Anterior cingulate cortex (tissue), 58 donors: ENCODE results near the gene HPS1.
A peak's percentile ranks its signal among the peaks of the same experiment; 100 is the strongest.

Experiments
- DNase-seq, 58 donors: peaks; one replicate each; lab custom pipeline; 2025; lab: John Stamatoyannopoulos, UW

Gene HPS1

DNA sequence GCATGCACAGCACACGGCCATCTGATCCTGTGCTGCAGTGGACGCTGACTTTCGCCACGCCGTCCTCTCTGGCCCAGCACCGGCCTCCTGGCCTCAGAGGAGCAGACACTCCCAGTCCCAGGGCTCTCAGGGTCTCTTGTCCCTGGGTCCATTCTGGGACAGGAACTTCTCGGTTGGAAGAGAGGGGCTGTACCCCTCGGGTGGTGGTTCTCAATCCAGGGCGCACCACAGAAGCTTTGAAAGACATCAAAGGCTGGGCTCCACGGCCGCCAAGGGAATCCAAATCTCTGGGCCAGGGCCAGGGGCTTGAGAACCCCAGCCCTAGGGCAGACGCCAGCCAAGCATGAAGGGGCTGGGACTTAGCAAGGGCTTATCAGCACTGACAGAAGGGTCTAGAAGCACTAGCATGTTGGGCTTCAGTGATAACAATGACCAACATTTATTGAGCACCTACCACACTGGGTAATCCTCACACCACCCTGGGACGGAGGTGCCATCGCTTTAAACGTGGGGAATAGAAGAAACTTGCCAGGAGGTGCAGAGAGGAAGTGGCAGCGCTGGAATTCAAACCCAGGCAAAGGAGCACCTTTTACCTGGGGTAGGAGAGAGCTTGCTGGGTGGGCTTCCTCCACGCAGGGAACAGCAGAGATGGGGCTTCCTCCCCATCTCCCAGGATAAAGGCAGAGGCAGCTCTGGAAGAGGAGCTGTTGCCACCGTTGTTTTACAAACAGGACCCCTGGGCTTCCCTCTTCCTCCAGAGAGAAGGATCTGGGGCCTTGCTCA lies 29.9 kb downstream of the HPS1 start:
- DNase-seq = no peak

- DNase-seq = no peak
Measured at GRCh38 chr10:98415731-98416119, 31.0 kb downstream of the HPS1 start.

DNA sequence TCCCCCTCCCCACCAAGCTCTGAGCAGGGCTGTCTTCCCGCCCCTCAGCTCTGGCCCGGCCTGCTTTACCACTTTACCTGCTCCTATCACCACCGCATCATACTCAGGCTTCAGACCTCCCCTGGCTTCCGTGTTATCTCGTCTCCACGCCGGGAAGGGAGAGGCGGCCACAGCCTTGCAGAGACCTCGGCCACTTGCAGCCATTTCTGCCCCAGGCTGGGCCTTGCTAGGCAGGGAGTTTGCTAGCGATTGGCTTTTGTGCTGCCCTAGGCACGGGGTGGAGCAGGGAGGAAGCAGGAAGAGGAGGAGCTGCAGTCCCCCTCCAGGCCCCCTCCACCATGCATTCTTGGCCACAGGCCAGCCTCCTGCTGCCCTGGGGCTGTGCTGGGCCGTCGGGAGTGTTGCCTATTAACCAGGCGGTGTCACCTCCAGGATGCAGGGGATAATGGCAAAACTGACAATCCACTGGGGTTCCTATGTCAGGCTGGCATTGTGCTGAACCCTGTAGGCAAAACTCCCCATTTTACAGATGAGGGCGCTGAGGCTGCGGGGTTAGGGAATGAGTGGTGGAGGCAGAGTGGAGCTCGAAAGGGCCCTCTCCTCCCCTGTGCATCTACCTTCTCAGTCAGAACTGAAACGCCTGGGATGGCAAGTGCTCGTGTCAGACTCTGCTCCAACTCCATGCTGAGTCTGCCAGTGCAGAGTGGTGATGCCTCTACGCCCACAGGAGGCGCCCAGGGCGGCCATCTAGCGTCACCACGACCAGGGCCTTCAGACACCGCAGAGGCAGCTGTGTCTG lies 31.6 kb downstream of the HPS1 start, which contains the start of gene PYROXD2:
Gene PYROXD2 (minus strand): TSS at position 251 of the 799 bp plus-strand sequence. CDS start 47 bp downstream, at position 204.
- peak in 54 of 58 donors; percentile 9 to 83 (median 61) for DNase-seq

GRCh38 chr10:98414578-98414931 lies 32.2 kb downstream of the HPS1 start:
- DNase-seq = no peak

DNA sequence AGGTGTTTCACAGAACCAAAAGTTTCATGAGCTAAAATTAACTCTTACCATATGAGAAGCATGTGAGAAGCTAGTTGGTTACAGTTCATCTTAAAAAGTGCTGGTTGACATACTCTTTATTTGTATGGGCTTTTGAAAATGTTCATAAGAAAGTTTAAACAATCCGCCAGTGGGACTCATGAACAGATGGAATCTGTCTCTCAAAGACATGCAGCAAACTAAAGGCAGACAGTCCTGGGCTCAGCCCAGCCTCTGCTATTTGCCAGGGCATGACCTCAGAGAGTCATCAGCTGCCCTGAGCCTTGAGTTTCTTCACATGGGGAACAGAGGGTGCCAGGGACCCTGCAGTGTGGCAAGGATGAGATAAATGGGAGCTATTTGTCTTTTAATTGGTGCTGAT lies 35.0 kb downstream of the HPS1 start:
- no peak for DNase-seq

DNA sequence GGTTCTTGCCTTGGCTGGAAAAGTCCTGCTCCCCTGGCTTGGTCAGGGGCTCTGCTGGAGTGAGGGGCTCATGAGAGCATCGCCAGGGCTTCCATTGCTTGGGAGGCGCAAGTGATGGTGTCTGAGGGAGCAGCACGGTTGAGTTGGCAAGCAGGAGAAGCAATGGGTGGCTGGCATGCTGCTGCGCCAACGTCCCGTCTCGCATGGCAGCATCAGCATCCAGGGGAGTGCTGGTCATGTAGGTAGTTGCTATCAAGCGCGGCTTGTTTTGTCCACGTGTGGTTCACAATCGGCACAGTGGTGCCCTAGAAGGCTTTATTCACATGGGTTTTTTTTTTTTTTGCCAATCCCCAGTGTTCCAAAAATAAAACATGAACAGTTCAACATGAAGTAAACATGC lies 35.6 kb downstream of the HPS1 start:
- DNase-seq = no peak

DNA sequence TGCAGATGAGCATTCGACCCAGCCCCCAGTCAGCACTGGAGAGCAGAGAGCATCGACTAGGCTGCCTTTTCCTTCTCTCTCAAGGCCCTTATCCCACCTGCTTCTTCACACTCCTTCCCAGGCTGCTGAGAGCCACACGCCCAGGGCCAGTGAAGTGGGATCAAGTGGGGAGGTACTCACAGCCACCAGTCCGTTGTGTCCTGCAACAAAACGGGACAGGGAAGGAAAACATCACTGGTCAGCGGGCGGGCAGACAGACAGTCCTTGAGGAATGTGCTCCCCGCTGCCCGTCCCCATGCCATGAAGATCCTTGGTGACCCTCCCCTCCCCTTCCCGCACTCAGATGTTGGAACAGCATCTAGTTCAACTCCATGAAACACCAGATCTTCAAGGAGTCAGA lies 36.0 kb downstream of the HPS1 start:
- no peak for DNase-seq

GRCh38 chr10:98410135-98410743 lies 36.5 kb downstream of the HPS1 start:
- no peak for DNase-seq

DNA sequence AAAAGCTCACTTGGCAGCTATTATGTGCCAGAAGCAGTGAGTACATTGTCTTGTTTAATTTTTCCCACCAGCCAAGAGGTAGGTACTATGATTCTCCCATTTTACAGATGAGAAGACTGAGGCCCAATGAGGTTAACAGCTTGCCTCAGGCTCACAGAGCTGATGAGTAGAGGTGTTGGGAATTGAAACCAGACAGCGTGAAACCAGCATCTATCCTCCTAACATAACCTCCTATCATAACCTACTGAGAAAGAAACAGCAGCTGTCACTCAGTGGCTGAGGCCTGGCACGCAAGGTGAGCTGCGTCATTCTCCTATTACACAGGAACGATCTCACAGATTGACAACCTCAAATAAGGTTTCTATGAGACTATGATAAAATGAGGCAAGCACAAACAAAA lies 37.9 kb downstream of the HPS1 start:
- no peak for DNase-seq

GRCh38 chr10:98407744-98408241 lies 38.9 kb downstream of the HPS1 start:
- DNase-seq = no peak

- no peak for DNase-seq
Measured at GRCh38 chr10:98407017-98407743, 39.6 kb downstream of the HPS1 start.

GRCh38 chr10:98405422-98405821 lies 41.3 kb downstream of the HPS1 start:
- DNase-seq = peak in 22 of 58 donors; percentile 4 to 52 (median 16)

DNA sequence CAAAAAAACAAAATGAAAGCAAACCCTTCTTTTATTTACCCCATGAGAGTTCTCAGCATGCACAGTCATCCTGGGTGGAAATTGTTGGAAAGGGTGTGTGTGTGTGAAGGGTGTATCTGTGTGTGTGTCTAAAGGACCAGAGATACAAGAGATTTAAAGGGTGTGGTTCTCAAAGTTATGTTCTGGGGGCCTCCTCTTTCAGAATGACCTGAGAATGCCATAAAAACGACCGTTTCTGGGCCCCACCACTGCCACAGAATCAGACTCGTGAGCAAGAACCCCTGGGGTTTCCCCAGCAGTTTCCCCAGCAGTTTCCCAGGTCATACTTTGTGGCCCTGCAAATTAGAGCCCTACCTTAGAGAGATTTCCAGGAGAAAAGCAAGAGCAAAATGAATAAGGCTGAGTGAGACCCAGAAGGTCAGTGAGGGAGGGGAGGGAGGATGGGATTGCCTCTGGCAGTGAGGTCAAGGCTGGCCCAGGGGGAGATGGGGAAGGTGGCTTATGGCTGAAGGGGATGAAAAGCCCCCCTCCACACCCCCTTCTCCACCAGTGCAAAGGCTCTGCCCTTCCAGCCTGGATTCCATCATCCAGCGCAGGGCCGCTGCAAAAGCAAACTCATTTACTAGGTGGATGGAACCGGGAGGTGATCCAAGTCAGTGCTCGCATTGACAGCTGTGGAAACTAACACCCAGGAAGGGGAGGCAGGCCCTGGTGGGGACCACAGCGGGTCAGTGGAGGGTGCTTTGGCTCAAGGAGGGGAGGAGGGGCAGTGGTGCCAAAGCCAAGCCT lies 42.0 kb downstream of the HPS1 start:
- DNase-seq = no peak

DNA sequence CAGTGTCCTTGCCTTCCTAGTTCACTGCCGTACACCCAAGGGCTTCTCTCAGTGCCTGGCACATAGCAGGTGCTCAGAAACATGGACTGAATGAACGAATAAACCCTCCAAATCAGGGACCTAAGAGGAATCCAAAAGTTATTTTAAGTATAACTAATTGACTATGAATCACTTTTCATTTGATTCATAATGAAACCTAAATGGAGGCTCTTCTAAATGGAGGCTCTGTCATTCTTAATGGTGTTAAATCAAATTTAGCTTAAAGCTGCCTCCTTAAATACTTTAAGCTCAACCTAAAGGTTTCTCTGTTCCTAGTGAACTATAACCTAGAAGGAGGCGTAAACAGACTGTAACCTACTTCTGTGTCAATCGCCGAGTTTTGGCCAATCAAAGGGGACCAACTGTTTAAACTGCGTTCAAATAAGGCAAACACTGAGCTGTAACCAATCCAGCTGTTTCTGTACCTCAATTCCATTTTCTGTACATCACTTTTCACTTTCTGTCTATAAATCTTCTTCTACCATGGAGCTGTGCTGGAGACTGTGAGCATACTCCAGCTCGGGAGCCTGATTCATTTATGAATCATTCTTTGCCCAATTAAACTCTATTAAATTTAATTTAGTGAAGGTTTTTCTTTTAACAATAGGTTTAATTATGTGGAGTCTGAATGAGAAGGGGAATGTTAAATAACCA lies 42.8 kb downstream of the HPS1 start:
- DNase-seq = no peak

DNA sequence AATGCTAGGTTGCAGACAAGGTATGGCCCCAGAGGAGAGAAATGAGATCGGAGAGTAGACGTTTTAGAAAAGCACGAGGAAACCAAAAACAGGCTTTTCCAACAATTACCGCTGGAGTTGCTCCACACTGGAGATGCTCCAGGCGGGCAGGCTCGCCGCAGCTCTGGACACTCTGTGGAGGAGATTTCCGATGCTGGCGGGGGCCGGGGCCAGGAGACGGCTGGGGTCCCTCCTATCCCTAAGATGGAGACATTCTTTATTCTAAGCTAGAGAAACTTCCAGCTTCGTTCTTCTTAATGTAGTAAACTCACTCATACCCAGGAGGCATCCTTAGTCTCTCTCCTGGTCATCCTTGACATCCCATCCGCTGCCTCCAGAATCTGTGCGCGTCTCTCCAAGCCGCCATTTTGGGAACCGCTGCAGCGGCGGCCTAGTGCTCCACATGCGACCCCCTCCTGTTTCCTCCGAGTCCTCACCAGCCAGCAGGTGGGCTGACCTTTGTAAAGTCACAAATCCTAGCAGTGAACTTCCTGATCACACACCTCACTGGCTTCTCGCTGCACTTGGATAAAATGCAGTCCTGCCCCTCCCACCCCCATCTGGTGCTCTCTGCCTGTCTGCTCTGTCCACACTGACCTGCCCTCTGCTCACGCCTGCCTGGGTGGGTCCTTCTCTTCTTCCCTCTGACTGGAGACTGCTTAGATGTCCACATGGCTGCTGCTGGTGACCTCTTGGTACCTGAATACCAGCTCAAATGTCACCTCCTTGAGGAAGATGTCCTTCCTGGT lies 43.6 kb downstream of the HPS1 start:
- no peak for DNase-seq

GRCh38 chr10:98402478-98402877 lies 44.3 kb downstream of the HPS1 start:
- no peak for DNase-seq

DNA sequence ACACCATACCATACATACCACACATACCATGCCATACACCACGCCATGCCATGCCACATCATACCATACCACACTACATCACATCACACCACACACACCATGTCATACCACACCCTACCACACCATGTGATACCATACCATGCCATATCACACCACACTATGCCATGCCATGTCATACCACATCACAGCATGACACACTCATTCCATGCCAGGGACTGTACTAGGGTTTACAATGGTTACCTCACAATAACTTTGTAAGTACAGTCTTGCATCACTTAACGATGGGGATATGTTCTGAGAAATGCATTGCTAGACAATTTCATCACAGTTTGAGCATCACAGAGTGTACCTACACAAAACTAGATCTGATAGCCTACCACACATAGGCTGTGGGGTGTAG lies 46.3 kb downstream of the HPS1 start:
- no peak for DNase-seq

- no peak for DNase-seq
Measured at GRCh38 chr10:98399784-98400183, 47.0 kb downstream of the HPS1 start.
